K562 (cell line): ENCODE measurements around the gene DAGLB. TPM values are rescaled to one million over a fixed set of nuclear protein-coding genes. Genes with fewer than 3 reads are reported as not detected.

Source experiments
- BRF2 ChIP-seq: IDR thresholded peaks from 3 replicates; pipeline ENCODE4 v1.6.1; 2011; ENCODE audit warnings: borderline replicate concordance, mild to moderate bottlenecking; ENCODE audit not compliant: insufficient read length, insufficient read depth
- CHAMP1 ChIP-seq: fragments of 450-650 bp; IDR thresholded peaks from 2 replicates; pipeline ENCODE4 v1.6.1; 2016; ENCODE audit warnings: mild to moderate bottlenecking
- HSF4 ChIP-seq: fragments of 250-450 bp; sonication (Bioruptor Pico); IDR thresholded peaks from 2 replicates; pipeline ENCODE4 v2.1.2; 2022; ENCODE audit warnings: mild to moderate bottlenecking, moderate library complexity, borderline replicate concordance
- JUND ChIP-seq, 2 experiments: IDR thresholded peaks; 2 replicates in 1 of 2; 3 replicates in 1 of 2; pipeline ENCODE4 v1.6.1; 2011; ENCODE audit warnings: borderline replicate concordance in 2 of 2, low read depth in 2 of 2, low read length in 2 of 2, improper control_type of control experiment in 1 of 2, missing biosample characterization in 1 of 2, missing genetic modification characterization in 1 of 2, missing genetic modification reagents in 1 of 2
- MEF2A ChIP-seq: IDR thresholded peaks from 2 replicates; pipeline ENCODE4 v1.6.1; 2011; ENCODE audit warnings: low read depth, mild to moderate bottlenecking, low read length, moderate library complexity; ENCODE audit not compliant: control insufficient read depth
- NCOA6 ChIP-seq: fragments of 450-650 bp; IDR thresholded peaks from 2 replicates; pipeline ENCODE4 v1.6.1; 2017; ENCODE audit warnings: mild to moderate bottlenecking
- NCOR1 ChIP-seq: fragments of 450-650 bp; IDR thresholded peaks from 2 replicates; pipeline ENCODE4 v1.6.1; 2016; ENCODE audit warnings: mild to moderate bottlenecking, moderate library complexity
- NR2C2 ChIP-seq, 2 experiments: fragments of 200-800 bp in 1 of 2; sonication (Bioruptor generic) in 1 of 2; sonication (generic) in 1 of 2; formaldehyde crosslinking in 1 of 2; IDR thresholded peaks; 2 replicates each; pipeline versions ENCODE4 v1.6.1 to v1.8.0; 2016 to 2022; ENCODE audit warnings: mild to moderate bottlenecking in 1 of 2, missing compliant biosample characterization in 1 of 2, missing genetic modification characterization in 1 of 2, missing genetic modification reagents in 1 of 2
- OTX1 ChIP-seq: fragments of 450-650 bp; formaldehyde crosslinking; IDR thresholded peaks from 2 replicates; pipeline ENCODE4 v1.4.0; 2022; ENCODE audit warnings: mild to moderate bottlenecking
- SMARCC2 ChIP-seq: fragments of 450-650 bp; IDR thresholded peaks from 2 replicates; pipeline ENCODE4 v1.6.1; 2017; ENCODE audit warnings: antibody characterized with exemption, moderate library complexity, mild to moderate bottlenecking, low read depth
- SRSF7 ChIP-seq: fragments of 200-400 bp; formaldehyde crosslinking; optimal IDR thresholded peaks from 2 replicates; pipeline ENCODE3; 2017; ENCODE audit warnings: mild to moderate bottlenecking, low read depth, low read length
- SUPT5H ChIP-seq: fragments of 450-650 bp; IDR thresholded peaks from 2 replicates; pipeline ENCODE4 v1.6.1; 2016
- TRIM28 ChIP-seq: fragments of 450-650 bp; IDR thresholded peaks from 2 replicates; pipeline ENCODE4 v1.6.1; 2017
- XRCC5 ChIP-seq: fragments of 200-400 bp; formaldehyde crosslinking; IDR thresholded peaks from 2 replicates; pipeline ENCODE4 v1.6.1; 2017; ENCODE audit warnings: low read depth, mild to moderate bottlenecking, low read length
- ZBTB12 ChIP-seq: fragments of 250-450 bp; sonication (Bioruptor Pico); IDR thresholded peaks from 2 replicates; pipeline ENCODE4 v1.4.0; 2020
- ZC3H8 ChIP-seq: fragments of 450-650 bp; IDR thresholded peaks from 2 replicates; pipeline ENCODE4 v1.6.1; 2017
- ZFP36 ChIP-seq: fragments of 150-350 bp; IDR thresholded peaks from 2 replicates; pipeline ENCODE4 v1.6.1; 2018; ENCODE audit warnings: low read length, low read depth; ENCODE audit not compliant: partially characterized antibody
- ZNF133 ChIP-seq: fragments of 250-450 bp; sonication (Bioruptor Pico); IDR thresholded peaks from 2 replicates; pipeline ENCODE4 v1.4.0; 2020; ENCODE audit warnings: mild to moderate bottlenecking
- ZNF253 ChIP-seq: fragments of 250-450 bp; sonication (Bioruptor Pico); conservative IDR thresholded peaks from 2 replicates; pipeline ENCODE4 v1.6.1; 2021; ENCODE audit warnings: mild to moderate bottlenecking
- ZNF316 ChIP-seq: fragments of 450-650 bp; IDR thresholded peaks from 2 replicates; pipeline ENCODE4 v1.6.1; 2016
- ZNF347 ChIP-seq: fragments of 450-650 bp; formaldehyde crosslinking; IDR thresholded peaks from 2 replicates; pipeline ENCODE4 v1.4.0; 2020; ENCODE audit warnings: low read depth, mild to moderate bottlenecking, moderate library complexity
- ZZZ3 ChIP-seq: fragments of 450-650 bp; IDR thresholded peaks from 2 replicates; pipeline ENCODE4 v1.6.1; 2016; ENCODE audit warnings: antibody characterized with exemption, mild to moderate bottlenecking, moderate library complexity
- polyA plus RNA-seq, 8 experiments: library from polyadenylated mRNA; depleted of rRNA in 4 of 8; stranded (reverse) in 5 of 8; unstranded in 3 of 8; fragments of >200 nt; fragmentation: Nextera tagmentation in 2 of 8; fragmentation: Illumina TruSeq in 1 of 8; extraction: Ambion mirVana in 2 of 8; extraction: Trizol in 1 of 8; gene quantifications; 2 replicates each; pipeline versions ENCODE4 v1.2.1 to v1.2.3, GENCODE V29; 2011 to 2014; ENCODE audit warnings: inconsistent platforms in 1 of 8, missing spikeins in 1 of 8
- total RNA-seq, 7 experiments: library from RNA; depleted of rRNA in 6 of 7; stranded (reverse); fragments of >200 nt in 6 of 7; fragmentation: Illumina TruSeq in 2 of 7; extraction: Trizol in 2 of 7; gene quantifications; 2 replicates each; pipeline versions ENCODE4 v1.2.1 to v1.2.3, GENCODE V29; 2011 to 2021; ENCODE audit warnings: low replicate concordance in 1 of 7
- TF ChIP-seq, protein P1 (sequence below): IDR thresholded peaks from 2 replicates; pipeline ENCODE4 v1.6.1; 2011; ENCODE audit warnings: borderline replicate concordance, low read depth, mild to moderate bottlenecking, moderate library complexity, low read length; ENCODE audit not compliant: insufficient read depth, poor library complexity, severe bottlenecking
- TF ChIP-seq, protein P2 (sequence below): fragments of 250-450 bp; sonication (Bioruptor Pico); IDR thresholded peaks from 2 replicates; pipeline ENCODE4 v1.8.0; 2021; ENCODE audit warnings: moderate library complexity, mild to moderate bottlenecking, inconsistent platforms

DAGLB gene
- total and polyA plus RNA-seq, 9 of the 15 experiments (the other 6 are each of a cell fraction or from before 2014, with no cell fraction given) = 0.92 to 16.4 (median 9.3) TPM

GRCh38 chr7:6393667-6394056, 54.1 kb downstream of the DAGLB start (continued):
- TF ChIP-seq, protein P1, sequence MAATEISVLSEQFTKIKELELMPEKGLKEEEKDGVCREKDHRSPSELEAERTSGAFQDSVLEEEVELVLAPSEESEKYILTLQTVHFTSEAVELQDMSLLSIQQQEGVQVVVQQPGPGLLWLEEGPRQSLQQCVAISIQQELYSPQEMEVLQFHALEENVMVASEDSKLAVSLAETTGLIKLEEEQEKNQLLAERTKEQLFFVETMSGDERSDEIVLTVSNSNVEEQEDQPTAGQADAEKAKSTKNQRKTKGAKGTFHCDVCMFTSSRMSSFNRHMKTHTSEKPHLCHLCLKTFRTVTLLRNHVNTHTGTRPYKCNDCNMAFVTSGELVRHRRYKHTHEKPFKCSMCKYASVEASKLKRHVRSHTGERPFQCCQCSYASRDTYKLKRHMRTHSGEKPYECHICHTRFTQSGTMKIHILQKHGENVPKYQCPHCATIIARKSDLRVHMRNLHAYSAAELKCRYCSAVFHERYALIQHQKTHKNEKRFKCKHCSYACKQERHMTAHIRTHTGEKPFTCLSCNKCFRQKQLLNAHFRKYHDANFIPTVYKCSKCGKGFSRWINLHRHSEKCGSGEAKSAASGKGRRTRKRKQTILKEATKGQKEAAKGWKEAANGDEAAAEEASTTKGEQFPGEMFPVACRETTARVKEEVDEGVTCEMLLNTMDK = no peak
- TF ChIP-seq JUND (IDR thresholded peaks at IDR 0.05; ENCODE audit: borderline replicate concordance, low read depth, low read length) = no peak
- no peak for TF ChIP-seq JUND (tag; IDR thresholded peaks at IDR 0.05; ENCODE audit: borderline replicate concordance, low read depth, low read length)
- no peak for TF ChIP-seq MEF2A
- TF ChIP-seq ZBTB12 (CRISPR knock-in tag) = no peak
- no peak for TF ChIP-seq OTX1 (CRISPR knock-in tag)
- TF ChIP-seq NR2C2 (CRISPR knock-in tag; IDR thresholded peaks at IDR 0.05) = no peak
- TF ChIP-seq NR2C2 (tag; IDR thresholded peaks at IDR 0.05) = peak; percentile 35; the same call in 1 of the 2 replicates
- no peak for TF ChIP-seq ZFP36
- TF ChIP-seq SMARCC2 = no peak; the same call in 1 of the 2 replicates
- no peak for TF ChIP-seq ZZZ3
- no peak for TF ChIP-seq HSF4 (CRISPR knock-in tag)
- TF ChIP-seq XRCC5 = no peak; the same call in 1 of the 2 replicates
- TF ChIP-seq ZC3H8 = no peak
- TF ChIP-seq CHAMP1 = no peak
- no peak for TF ChIP-seq NCOA6
- no peak for TF ChIP-seq BRF2
- TF ChIP-seq ZNF133 = no peak
- no peak for TF ChIP-seq ZNF316
- TF ChIP-seq SUPT5H = no peak
- TF ChIP-seq SRSF7 = no peak
- no peak for TF ChIP-seq ZNF253
- TF ChIP-seq ZNF347 (CRISPR knock-in tag) = no peak
- TF ChIP-seq NCOR1 = no peak
- TF ChIP-seq TRIM28 = 0 out of 2 replicates have a peak, but pooled peaks have one; percentile 11
- TF ChIP-seq, protein P2, sequence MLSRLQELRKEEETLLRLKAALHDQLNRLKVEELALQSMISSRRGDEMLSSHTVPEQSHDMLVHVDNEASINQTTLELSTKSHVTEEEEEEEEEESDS (CRISPR knock-in tag) = no peak
